Gastrocnemius medialis (tissue), 4 donors: ENCODE results near the gene RAB25. TPM values are rescaled to one million over a fixed set of nuclear protein-coding genes. Genes with fewer than 3 reads are reported as not detected.

Experiments used
- ATAC-seq, 2 donors: fragments of 150-250 bp; one replicate each; pipeline ENCODE4 v1.9.1; 2016
- DNase-seq, 2 donors: peaks; one replicate each; pipeline ENCODE4 v3.0.0-alpha.2; 2019
- H3K27ac ChIP-seq, 4 donors: fragments of 200-600 bp; sonication (generic); 1 replicate in 1 of 4; 2 replicates in 3 of 4; pipeline ENCODE4 v1.5.1; 2016 to 2018; ENCODE audit warnings: mild to moderate bottlenecking in 2 of 4, moderate library complexity in 1 of 4
- H3K27me3 ChIP-seq, 3 donors: fragments of 200-600 bp; sonication (generic) in 2 of 3; 1 replicate in 1 of 3; 2 replicates in 2 of 3; pipeline versions ENCODE4 v1.5.1 to v1.6.0; 2016 to 2019; ENCODE audit warnings: mild to moderate bottlenecking in 1 of 3, moderate library complexity in 1 of 3
- H3K36me3 ChIP-seq, 2 donors: fragments of 200-600 bp; sonication (generic) in 1 of 2; one replicate each; pipeline ENCODE4 v1.5.1; 2017 to 2018
- H3K4me1 ChIP-seq, 2 donors: fragments of 200-600 bp; sonication (generic) in 1 of 2; one replicate each; pipeline ENCODE4 v1.5.1; 2016 to 2017; ENCODE audit warnings: mild to moderate bottlenecking in 2 of 2
- H3K4me3 ChIP-seq, 4 donors: fragments of 200-600 bp; sonication (generic) in 3 of 4; 1 replicate in 1 of 4; 2 replicates in 3 of 4; pipeline ENCODE4 v1.5.1; 2016 to 2019; ENCODE audit warnings: mild to moderate bottlenecking in 2 of 4
- H3K9me3 ChIP-seq, 3 donors: fragments of 200-600 bp; sonication (generic) in 2 of 3; 1 replicate in 1 of 3; 2 replicates in 2 of 3; pipeline ENCODE4 v1.5.1; 2016 to 2019
- POLR2A ChIP-seq, 2 donors: fragments of 450-650 bp; IDR thresholded peaks; one replicate each; pipeline ENCODE4 v1.6.1; 2017; ENCODE audit warnings: antibody characterized with exemption in 2 of 2, mild to moderate bottlenecking in 2 of 2, moderate library complexity in 2 of 2
- in situ Hi-C, 4 donors: fragments of 200-750 bp; cut with MboI; loops; one replicate each; pipeline versions ENCODE4 v1.15.0 to v1.8.0; 2017; ENCODE audit warnings: low sequenced_read_pairs in 4 of 4
- intact Hi-C: fragments of 100-400 bp; cut with DNase I; formaldehyde crosslinking; loops from one replicate; pipeline ENCODE4 v1.15.1; 2023; ENCODE audit warnings: low total_unique reads
- total RNA-seq, 4 donors: library from RNA; depleted of rRNA; stranded (reverse); fragments of >200 nt; gene quantifications; one replicate each; pipeline versions ENCODE4 v1.1.0 to v1.2.3, GENCODE V29; 2016
- TF ChIP-seq, protein P1 (sequence below), 5 experiments: fragments of 450-650 bp in 3 of 5; fragments of 200-600 bp in 2 of 5; sonication (generic) in 2 of 5; IDR thresholded peaks in 4 of 5; conservative IDR thresholded peaks in 1 of 5; 1 replicate in 4 of 5; 2 replicates in 1 of 5; pipeline ENCODE4 v1.5.1; 2016 to 2019; ENCODE audit warnings: antibody characterized with exemption in 5 of 5, mild to moderate bottlenecking in 3 of 5, moderate library complexity in 3 of 5

Gene RAB25
- total RNA-seq, 4 donors from 2014 or later = 1.2 TPM; not detected in 3

DNA sequence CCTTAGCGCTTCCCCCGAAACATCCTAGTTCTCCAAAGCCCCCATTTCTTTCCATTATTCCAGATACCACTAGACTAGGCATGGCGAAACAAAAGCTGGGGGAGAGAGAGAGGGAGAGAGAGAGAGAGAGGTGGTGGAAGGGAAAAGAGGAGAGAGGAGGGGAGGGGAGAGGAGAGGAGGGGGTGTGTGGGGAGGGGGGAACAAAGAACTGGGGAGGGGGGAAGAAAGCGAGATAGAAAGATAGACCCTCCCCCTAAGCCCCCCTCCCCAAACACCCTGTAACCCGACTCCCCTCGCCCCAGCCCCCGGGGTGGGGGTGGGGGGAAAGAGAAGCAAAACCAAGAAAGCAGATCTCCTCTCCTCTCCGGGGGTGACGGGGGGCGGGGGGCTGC is 21.0 kb downstream of the RAB25 start:
- ATAC-seq = no peak
- in situ Hi-C loops (no loop called here), intact Hi-C loops (no loop called here)
- Histone ChIP-seq H3K4me3 (peak overlapping the region; percentile 81 to 95 (median 87)), H3K27me3 (peaks cover 0 to 5% (median 0%) of the 10 kb centered on the region in 3 donors), H3K36me3 (no peaks in the 10 kb centered on the region), H3K4me1 (peaks cover 3 to 14% of the 10 kb centered on the region in 2 donors), H3K9me3 (no peaks in the 10 kb centered on the region), H3K27ac (no peak overlapping the region)
- DNase-seq = no peak
- TF ChIP-seq, protein P1, sequence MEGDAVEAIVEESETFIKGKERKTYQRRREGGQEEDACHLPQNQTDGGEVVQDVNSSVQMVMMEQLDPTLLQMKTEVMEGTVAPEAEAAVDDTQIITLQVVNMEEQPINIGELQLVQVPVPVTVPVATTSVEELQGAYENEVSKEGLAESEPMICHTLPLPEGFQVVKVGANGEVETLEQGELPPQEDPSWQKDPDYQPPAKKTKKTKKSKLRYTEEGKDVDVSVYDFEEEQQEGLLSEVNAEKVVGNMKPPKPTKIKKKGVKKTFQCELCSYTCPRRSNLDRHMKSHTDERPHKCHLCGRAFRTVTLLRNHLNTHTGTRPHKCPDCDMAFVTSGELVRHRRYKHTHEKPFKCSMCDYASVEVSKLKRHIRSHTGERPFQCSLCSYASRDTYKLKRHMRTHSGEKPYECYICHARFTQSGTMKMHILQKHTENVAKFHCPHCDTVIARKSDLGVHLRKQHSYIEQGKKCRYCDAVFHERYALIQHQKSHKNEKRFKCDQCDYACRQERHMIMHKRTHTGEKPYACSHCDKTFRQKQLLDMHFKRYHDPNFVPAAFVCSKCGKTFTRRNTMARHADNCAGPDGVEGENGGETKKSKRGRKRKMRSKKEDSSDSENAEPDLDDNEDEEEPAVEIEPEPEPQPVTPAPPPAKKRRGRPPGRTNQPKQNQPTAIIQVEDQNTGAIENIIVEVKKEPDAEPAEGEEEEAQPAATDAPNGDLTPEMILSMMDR (IDR thresholded peaks at IDR 0.05 in 4 of 5, conservative IDR thresholded peaks at IDR 0.05 in 1 of 5) = no peak
- TF ChIP-seq POLR2A (IDR thresholded peaks at IDR 0.05) = no peak

DNA sequence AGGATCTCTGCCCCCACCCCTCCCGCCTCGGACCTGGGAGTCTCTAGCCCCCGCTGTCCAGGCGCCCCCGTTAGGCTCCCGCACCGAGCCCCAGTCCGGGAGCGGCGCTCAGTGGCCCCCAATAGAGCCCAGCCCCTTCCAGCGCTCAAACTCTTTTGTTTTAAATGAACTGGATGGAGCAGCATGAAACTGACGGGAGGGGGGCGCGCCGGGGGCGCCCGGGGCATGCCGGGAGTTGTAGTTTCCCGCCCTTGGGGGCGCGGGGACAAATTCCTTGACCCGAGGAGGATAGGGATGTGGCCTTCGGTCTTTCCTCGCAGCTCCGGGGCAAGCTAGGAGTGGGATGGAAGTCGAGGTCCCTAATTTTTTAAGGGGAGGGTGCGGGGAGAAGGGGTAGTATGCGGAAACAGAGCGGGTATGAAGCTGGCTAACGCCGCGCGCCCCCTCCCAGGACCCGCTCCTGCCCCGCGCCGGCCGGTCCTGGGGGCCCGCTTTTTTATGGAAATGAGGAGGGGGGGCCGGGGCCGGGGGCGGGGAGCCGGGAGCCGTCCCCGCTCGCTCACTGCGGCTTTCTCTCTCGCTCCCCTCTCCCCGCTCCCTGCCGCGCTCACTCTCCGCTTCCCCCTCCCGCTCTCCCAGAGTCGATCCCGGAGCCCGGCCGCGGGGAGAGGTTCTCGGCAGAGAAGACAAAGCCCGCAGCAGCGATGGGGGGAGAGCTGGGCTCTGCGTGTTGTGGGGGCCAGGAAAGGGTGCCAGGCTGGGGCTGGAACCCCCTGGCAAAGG is 21.5 kb downstream of the RAB25 start, which contains the start of gene MEX3A:
TSS of gene MEX3A (minus strand) at position 157 of the 783 bp plus-strand sequence. CDS start 467 bp downstream, outside the sequence.
- TF ChIP-seq, protein P1 (IDR thresholded peaks at IDR 0.05 in 4 of 5, conservative IDR thresholded peaks at IDR 0.05 in 1 of 5) = no peak
- no peak for TF ChIP-seq POLR2A (IDR thresholded peaks at IDR 0.05)
- Histone ChIP-seq H3K4me1 (peaks cover 3 to 14% of the 10 kb centered on the region in 2 donors), H3K27ac (peak within 1 kb of the TSS in 3 of 4 donors; percentile 40 to 65 (median 57)), H3K36me3 (no peaks in the 10 kb centered on the region), H3K9me3 (no peaks in the 10 kb centered on the region), H3K4me3 (peak within 1 kb of the TSS; percentile 81 to 95 (median 87)), H3K27me3 (peaks cover 0 to 5% (median 0%) of the 10 kb centered on the region in 3 donors)
- intact Hi-C loops (no loop called here), in situ Hi-C loops (no loop called here)
- peak; percentile 76 to 80 for ATAC-seq
- peak in 1 of 2 donors; percentile 50 for DNase-seq

DNA sequence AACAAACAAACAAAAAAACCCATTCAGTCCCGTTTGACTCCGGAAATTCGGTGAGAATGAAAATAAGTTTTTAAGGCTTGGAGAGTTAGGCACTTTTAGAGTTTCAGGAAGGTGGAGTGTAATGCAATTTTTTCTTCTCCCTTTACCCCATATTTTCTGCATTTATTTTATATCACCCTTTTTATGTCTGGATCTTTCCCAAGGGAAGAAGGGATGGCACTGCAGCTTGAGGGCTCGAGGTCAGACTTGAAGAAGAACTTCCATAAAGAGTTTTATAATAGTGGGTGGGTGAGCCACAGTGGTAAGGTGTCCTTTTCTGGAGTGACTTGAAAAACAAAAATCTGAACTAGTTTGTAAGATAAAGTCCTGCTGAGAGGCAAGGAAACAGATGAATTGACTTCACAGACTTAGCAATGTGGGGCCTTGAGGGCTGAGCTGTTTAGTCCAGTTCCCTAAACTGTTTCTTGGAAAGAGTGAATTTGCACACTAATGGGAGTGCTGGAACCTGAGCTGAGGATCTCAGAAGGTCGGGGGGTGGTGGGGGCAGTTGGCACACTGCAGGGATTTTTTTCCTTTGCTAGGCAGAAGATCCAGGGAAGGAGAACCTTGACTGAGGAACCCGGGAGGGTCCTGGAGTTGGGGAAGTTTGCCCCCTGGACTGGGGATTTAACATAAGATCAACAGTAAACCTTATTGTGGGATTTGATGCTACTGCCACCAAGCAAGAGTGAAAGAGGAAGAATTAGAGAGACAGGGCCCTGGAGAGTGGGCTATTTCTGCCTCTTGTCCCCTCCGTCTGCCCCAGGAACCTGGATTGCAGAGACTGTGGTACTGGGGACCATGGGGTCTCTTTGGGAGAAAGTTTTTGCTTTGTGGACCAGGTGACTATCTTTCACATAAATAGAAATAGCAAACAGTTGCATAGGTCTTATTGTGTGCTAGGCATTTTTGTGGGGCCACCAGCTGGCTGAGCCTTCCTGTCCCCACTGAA is 23.1 kb downstream of the RAB25 start:
- intact Hi-C loops (no loop called here), in situ Hi-C loops (no loop called here)
- Histone ChIP-seq H3K4me1 (peaks cover 3 to 14% of the 10 kb centered on the region in 2 donors), H3K27ac (no peak overlapping the region), H3K9me3 (no peaks in the 10 kb centered on the region), H3K27me3 (peaks cover 0 to 5% (median 0%) of the 10 kb centered on the region in 3 donors), H3K4me3 (no peak overlapping the region), H3K36me3 (no peaks in the 10 kb centered on the region)
- ATAC-seq (no peak), DNase-seq (no peak)
- TF ChIP-seq, protein P1 (IDR thresholded peaks at IDR 0.05 in 4 of 5, conservative IDR thresholded peaks at IDR 0.05 in 1 of 5) = no peak
- TF ChIP-seq POLR2A (IDR thresholded peaks at IDR 0.05) = no peak

DNA sequence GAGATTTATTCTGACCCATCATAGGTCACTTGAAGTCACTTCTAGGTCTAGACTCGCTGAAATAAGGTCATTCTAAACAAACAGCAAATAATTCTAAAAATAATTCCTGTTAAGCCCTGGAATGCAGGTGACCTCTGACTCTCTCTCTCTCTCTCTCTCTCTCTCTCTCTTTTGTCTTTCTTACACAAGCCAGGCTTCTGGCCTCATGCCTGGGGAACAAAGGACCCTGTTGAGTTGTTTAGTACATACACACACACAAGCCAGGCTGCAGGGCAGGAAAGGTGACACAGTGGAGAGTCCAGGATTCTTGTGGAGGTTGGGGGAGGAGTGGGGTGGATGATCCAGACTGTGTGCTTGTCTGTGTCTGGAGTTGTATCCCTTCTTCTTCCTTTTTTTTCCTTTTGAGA is 25.3 kb downstream of the RAB25 start:
- Histone ChIP-seq H3K4me3 (no peak overlapping the region), H3K4me1 (peaks cover 3 to 14% of the 10 kb centered on the region in 2 donors), H3K36me3 (no peaks in the 10 kb centered on the region), H3K27me3 (peaks cover 0 to under 1% (median 0%) of the 10 kb centered on the region in 3 donors), H3K27ac (no peak overlapping the region), H3K9me3 (no peaks in the 10 kb centered on the region)
- ATAC-seq (no peak), DNase-seq (no peak)
- no peak for TF ChIP-seq POLR2A (IDR thresholded peaks at IDR 0.05)
- TF ChIP-seq, protein P1 (IDR thresholded peaks at IDR 0.05 in 4 of 5, conservative IDR thresholded peaks at IDR 0.05 in 1 of 5) = no peak
- intact Hi-C loops (no loop called here), in situ Hi-C loops (loop anchor here in 1 of 4 donors (5.0 kb wide), 1 partner anchor 141 kb away; no protein-coding TSS in a partner anchor)
